Astrocyte of the cerebellum (primary cell): ENCODE results near the gene ATXN7.

Source experiments
- DNase-seq: peaks from one replicate; pipeline ENCODE4 v3.0.0-alpha.2; 2011; ENCODE audit warnings: low read depth
- H3K4me3 ChIP-seq: 2 replicates; pipeline ENCODE4 v1.5.1; 2011; ENCODE audit warnings: mild to moderate bottlenecking, low read depth, low read length, moderate library complexity
- CTCF ChIP-seq: IDR thresholded peaks from 2 replicates; pipeline ENCODE4 v1.5.1; 2012; ENCODE audit warnings: low read length, low read depth, moderate library complexity, mild to moderate bottlenecking; ENCODE audit errors: missing control alignments
- in situ Hi-C: cut with HindIII; loops from 2 replicates; pipeline ENCODE4 v1.10.0; 2017; ENCODE audit warnings: low sequenced_read_pairs

The ATXN7 gene

GRCh38 chr3:63830526-63830925 lies 33.1 kb upstream of the ATXN7 start:
- no peak for DNase-seq
- no peak for TF ChIP-seq CTCF
- no peak overlapping the region for H3K4me3 ChIP-seq
- in situ Hi-C loops = no loop called here

GRCh38 chr3:63832395-63832794 lies 31.3 kb upstream of the ATXN7 start:
- in situ Hi-C loops = no loop called here
- no peak overlapping the region for H3K4me3 ChIP-seq
- TF ChIP-seq CTCF = no peak
- DNase-seq = no peak

- no peak overlapping the region for H3K4me3 ChIP-seq
- in situ Hi-C loops = no loop called here
- no peak for TF ChIP-seq CTCF
- DNase-seq = no peak
These were observed 22.0 kb upstream of the ATXN7 start for GRCh38 chr3:63841704-63842103.

GRCh38 chr3:63842127-63842526 lies 21.5 kb upstream of the ATXN7 start:
- no peak for DNase-seq
- TF ChIP-seq CTCF = no peak
- H3K4me3 ChIP-seq = no peak overlapping the region
- in situ Hi-C loops = no loop called here

- no peak overlapping the region for H3K4me3 ChIP-seq
- TF ChIP-seq CTCF = no peak
- in situ Hi-C loops = no loop called here
- no peak for DNase-seq
These were observed 18.5 kb upstream of the ATXN7 start for GRCh38 chr3:63845215-63845614.

- no peak overlapping the region for H3K4me3 ChIP-seq
- DNase-seq = no peak
- TF ChIP-seq CTCF = no peak
- in situ Hi-C loops = no loop called here
These were observed 15.8 kb upstream of the ATXN7 start for GRCh38 chr3:63847718-63848450.
